Measurements from ENCODE around the gene MYLK3.
A peak's percentile ranks its signal among the peaks of the same experiment; 100 is the strongest.

Gene MYLK3

DNA sequence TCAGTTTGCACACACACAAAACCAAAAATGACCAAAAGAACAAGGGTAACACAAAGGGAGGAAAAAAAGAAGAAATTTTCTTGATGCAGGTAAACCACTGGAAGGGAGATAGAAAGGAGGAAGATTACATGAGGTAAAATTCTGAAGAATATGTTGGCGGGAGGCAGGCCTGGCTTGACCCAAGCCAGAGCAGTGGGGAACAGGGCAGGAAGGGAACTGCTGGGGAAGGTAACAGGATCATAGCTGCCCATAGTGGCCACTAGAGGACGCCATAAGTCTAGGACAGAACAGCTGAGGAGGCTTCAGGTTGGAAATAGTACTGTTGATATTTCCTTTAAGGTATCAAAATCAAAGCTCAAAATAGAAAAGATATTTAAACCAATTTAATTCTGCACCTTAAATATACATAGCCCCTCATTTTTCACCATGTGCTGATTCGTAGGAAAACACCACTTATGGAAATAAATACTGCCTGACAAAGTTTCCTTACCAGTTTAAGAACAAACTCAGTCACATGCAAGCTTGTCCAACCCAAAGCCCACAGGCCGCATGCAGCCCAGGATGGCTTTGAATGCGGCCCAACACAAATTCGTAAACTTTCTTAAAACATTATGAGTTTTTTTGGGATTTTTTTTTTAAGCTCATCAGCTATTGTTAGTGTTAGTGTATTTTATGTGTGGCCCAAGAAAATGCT is 74.7 kb downstream of the MYLK3 start:
- H3K36me3 ChIP-seq (ENCODE audit: insufficient read depth, insufficient read length, low read length): peaks cover 91% of the 10 kb centered on the region
- TF ChIP-seq YY1 (IDR thresholded peaks at IDR 0.05; ENCODE audit: insufficient read depth, insufficient read length): no peak
- TF ChIP-seq SUZ12 (IDR thresholded peaks at IDR 0.05; ENCODE audit: extremely low read depth, insufficient read depth, insufficient read length): no peak
- H3K4me1 ChIP-seq (ENCODE audit: insufficient read depth, insufficient read length): no peaks in the 10 kb centered on the region
- H3K27me3 ChIP-seq (ENCODE audit: insufficient read depth, insufficient read length): no peaks in the 10 kb centered on the region
- DNase-seq (ENCODE audit: low read depth, low spot score): peak; percentile 61
- no peaks in the 10 kb centered on the region for H3K9me3 ChIP-seq (ENCODE audit: insufficient read depth, low read length)
- no peak overlapping the region for H3K9ac ChIP-seq (ENCODE audit: insufficient read length, low read depth)
- H3K4me3 ChIP-seq (ENCODE audit: insufficient read length, low read depth): no peak overlapping the region

DNA sequence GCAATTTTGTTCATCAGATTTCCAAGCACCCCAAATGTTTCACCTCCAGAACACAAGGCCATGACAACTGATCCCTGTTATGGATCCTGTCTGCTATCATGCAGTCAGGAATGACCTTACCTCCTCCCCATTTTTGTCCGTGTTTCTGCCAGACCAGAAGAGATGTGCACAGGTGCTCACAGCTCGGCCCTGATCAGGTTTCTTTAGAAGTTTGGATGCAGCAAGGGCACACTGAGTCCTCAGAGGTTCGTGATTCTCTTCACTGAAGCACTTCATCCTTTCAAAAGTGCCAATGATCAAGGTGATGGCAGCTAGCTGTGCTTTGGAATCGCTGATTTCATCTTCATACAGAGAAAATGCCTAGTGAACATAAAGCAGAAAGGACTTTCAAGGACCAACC is 86.0 kb downstream of the MYLK3 start:
- Histone ChIP-seq H3K4me3 (ENCODE audit: insufficient read length, low read depth) (no peak overlapping the region), H3K9ac (ENCODE audit: insufficient read length, low read depth) (no peak overlapping the region), H3K4me1 (ENCODE audit: insufficient read depth, insufficient read length) (no peaks in the 10 kb centered on the region), H3K36me3 (ENCODE audit: insufficient read depth, insufficient read length, low read length) (peaks cover 82% of the 10 kb centered on the region), H3K27me3 (ENCODE audit: insufficient read depth, insufficient read length) (no peaks in the 10 kb centered on the region), H3K9me3 (ENCODE audit: insufficient read depth, low read length) (no peaks in the 10 kb centered on the region)
- TF ChIP-seq YY1 (IDR thresholded peaks at IDR 0.05; ENCODE audit: insufficient read depth, insufficient read length) (no peak), ZNF274 (IDR thresholded peaks at IDR 0.05; ENCODE audit: low read depth, low read length) (no peak), SUZ12 (IDR thresholded peaks at IDR 0.05; ENCODE audit: extremely low read depth, insufficient read depth, insufficient read length) (no peak)
- no peak for DNase-seq (ENCODE audit: low read depth, low spot score)

DNA sequence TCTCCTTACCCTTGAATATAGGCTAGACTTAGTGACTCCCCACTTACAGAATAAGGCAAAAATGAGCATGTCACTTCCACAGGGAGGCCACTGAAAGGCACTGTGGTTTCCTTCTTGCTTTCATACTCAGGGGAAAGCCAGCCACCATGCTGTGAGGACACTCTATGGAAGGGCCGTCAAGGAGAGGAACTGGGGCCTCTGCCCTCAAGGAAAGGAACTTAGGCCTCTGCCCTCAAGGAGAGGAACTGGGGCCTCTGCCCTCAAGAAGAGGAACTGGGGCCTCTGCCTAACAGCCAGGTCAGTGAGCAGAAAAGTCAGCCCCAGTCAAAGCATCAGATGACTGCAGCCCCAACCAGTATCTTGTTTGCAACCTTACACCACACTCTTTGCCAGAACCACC is 89.2 kb downstream of the MYLK3 start:
- TF ChIP-seq YY1 (IDR thresholded peaks at IDR 0.05; ENCODE audit: insufficient read depth, insufficient read length): no peak
- no peak for TF ChIP-seq SUZ12 (IDR thresholded peaks at IDR 0.05; ENCODE audit: extremely low read depth, insufficient read depth, insufficient read length)
- no peak for TF ChIP-seq ZNF274 (IDR thresholded peaks at IDR 0.05; ENCODE audit: low read depth, low read length)
- Histone ChIP-seq H3K9me3 (ENCODE audit: insufficient read depth, low read length) (peaks cover 9% of the 10 kb centered on the region; the same call in 1 of the 2 replicates), H3K4me1 (ENCODE audit: insufficient read depth, insufficient read length) (no peaks in the 10 kb centered on the region), H3K27me3 (ENCODE audit: insufficient read depth, insufficient read length) (no peaks in the 10 kb centered on the region), H3K36me3 (ENCODE audit: insufficient read depth, insufficient read length, low read length) (peaks cover 68% of the 10 kb centered on the region), H3K4me3 (ENCODE audit: insufficient read length, low read depth) (no peak overlapping the region), H3K9ac (ENCODE audit: insufficient read length, low read depth) (no peak overlapping the region)
- DNase-seq (ENCODE audit: low read depth, low spot score): no peak

Measured in NT2/D1 (cell line).